ENCODE results near the gene SKIDA1. TPM values are rescaled to one million over a fixed set of nuclear protein-coding genes. Genes with fewer than 3 reads are reported as not detected.

The SKIDA1 gene
- total and polyA plus RNA-seq, 11 donors, result 0.61 to 5.4 (median 3.1) TPM

- TF ChIP-seq POLR2A (IDR thresholded peaks at IDR 0.05), result no peak
- TF ChIP-seq CTCF (IDR thresholded peaks at IDR 0.05), result no peak
- Histone ChIP-seq H3K4me3 (no peak overlapping the region), H3K36me3 (no peaks in the 10 kb centered on the region), H3K9me3 (no peaks in the 10 kb centered on the region), H3K27me3 (peaks cover 0 to 15% (median 0%) of the 10 kb centered on the region in 9 donors), H3K27ac (no peak overlapping the region), H3K4me1 (peaks cover 0 to 23% (median 0%) of the 10 kb centered on the region in 12 donors)
- ATAC-seq, result peak in 3 of 4 donors; percentile 35 to 54 (median 48)
- intact Hi-C loops (cut with DNase I), result loop anchor here in 1 of 10 donors (10.0 kb wide), 1 partner anchor 449 kb away; no protein-coding TSS in a partner anchor
- DNase-seq, result no peak
- 67 to 87% (median 80%) methylated on average over 4 of the region's 4 CpGs for WGBS, 4 donors
Measured at GRCh38 chr10:21505711-21506278, 19.7 kb downstream of the SKIDA1 start.

- H3K36me3 ChIP-seq, result no peaks in the 10 kb centered on the region
- 86 to 98% (median 92%) methylated on average over 1 of the region's 1 CpG for WGBS, 4 donors
- no peak overlapping the region for H3K27ac ChIP-seq
- no peak for DNase-seq
- intact Hi-C loops (cut with DNase I), result loop anchor here in 1 of 10 donors (10.0 kb wide), 1 partner anchor 451 kb away; no protein-coding TSS in a partner anchor
- TF ChIP-seq POLR2A (IDR thresholded peaks at IDR 0.05) (no peak), CTCF (IDR thresholded peaks at IDR 0.05) (no peak)
- H3K27me3 ChIP-seq, result peaks cover 0 to 27% (median 0%) of the 10 kb centered on the region in 9 donors
- H3K4me3 ChIP-seq, result no peak overlapping the region
- no peak for ATAC-seq
- H3K9me3 ChIP-seq, result no peaks in the 10 kb centered on the region
- H3K4me1 ChIP-seq, result peaks cover 0 to 18% (median 0%) of the 10 kb centered on the region in 12 donors
Measured at GRCh38 chr10:21503542-21503941, 21.9 kb downstream of the SKIDA1 start.

- peaks cover 0 to 20% (median 2%) of the 10 kb centered on the region in 12 donors for H3K4me1 ChIP-seq
- H3K9me3 ChIP-seq, result no peaks in the 10 kb centered on the region
- 95 to 98% (median 97%) methylated on average over 3 of the region's 3 CpGs for WGBS, 4 donors
- peaks cover 0 to 39% (median 0%) of the 10 kb centered on the region in 9 donors for H3K27me3 ChIP-seq
- H3K4me3 ChIP-seq, result no peak overlapping the region
- intact Hi-C loops (cut with DNase I), result loop anchor here in 1 of 10 donors (10.0 kb wide), 1 partner anchor 452 kb away; no protein-coding TSS in a partner anchor
- DNase-seq (no peak), ATAC-seq (no peak)
- no peak overlapping the region for H3K27ac ChIP-seq
- TF ChIP-seq CTCF (IDR thresholded peaks at IDR 0.05), result no peak
- no peak for TF ChIP-seq POLR2A (IDR thresholded peaks at IDR 0.05)
- H3K36me3 ChIP-seq, result no peaks in the 10 kb centered on the region
Measured at GRCh38 chr10:21502348-21502740, 23.1 kb downstream of the SKIDA1 start.

- H3K4me3 ChIP-seq, result no peak overlapping the region
- ATAC-seq (no peak), DNase-seq (no peak)
- peaks cover 0 to 44% (median 0%) of the 10 kb centered on the region in 9 donors for H3K27me3 ChIP-seq
- H3K9me3 ChIP-seq, result no peaks in the 10 kb centered on the region
- TF ChIP-seq CTCF (IDR thresholded peaks at IDR 0.05) (no peak), POLR2A (IDR thresholded peaks at IDR 0.05) (no peak)
- H3K27ac ChIP-seq, result no peak overlapping the region
- intact Hi-C loops (cut with DNase I), result loop anchor here in 1 of 10 donors (10.0 kb wide), 1 partner anchor 453 kb away; no protein-coding TSS in a partner anchor
- 88 to 95% (median 88%) methylated on average over 2 of the region's 2 CpGs for WGBS, 4 donors
- peaks cover 0 to 25% (median 2%) of the 10 kb centered on the region in 12 donors for H3K4me1 ChIP-seq
- no peaks in the 10 kb centered on the region for H3K36me3 ChIP-seq
Measured at GRCh38 chr10:21501731-21502347, 23.6 kb downstream of the SKIDA1 start.
